ENCODE results near the gene SOS1.
"Not testable (repeated sequence)": the region's sequence is repeated elsewhere in the genome, so short reads cannot be mapped to it uniquely, and the experiment has no call there.

The SOS1 gene

DNA sequence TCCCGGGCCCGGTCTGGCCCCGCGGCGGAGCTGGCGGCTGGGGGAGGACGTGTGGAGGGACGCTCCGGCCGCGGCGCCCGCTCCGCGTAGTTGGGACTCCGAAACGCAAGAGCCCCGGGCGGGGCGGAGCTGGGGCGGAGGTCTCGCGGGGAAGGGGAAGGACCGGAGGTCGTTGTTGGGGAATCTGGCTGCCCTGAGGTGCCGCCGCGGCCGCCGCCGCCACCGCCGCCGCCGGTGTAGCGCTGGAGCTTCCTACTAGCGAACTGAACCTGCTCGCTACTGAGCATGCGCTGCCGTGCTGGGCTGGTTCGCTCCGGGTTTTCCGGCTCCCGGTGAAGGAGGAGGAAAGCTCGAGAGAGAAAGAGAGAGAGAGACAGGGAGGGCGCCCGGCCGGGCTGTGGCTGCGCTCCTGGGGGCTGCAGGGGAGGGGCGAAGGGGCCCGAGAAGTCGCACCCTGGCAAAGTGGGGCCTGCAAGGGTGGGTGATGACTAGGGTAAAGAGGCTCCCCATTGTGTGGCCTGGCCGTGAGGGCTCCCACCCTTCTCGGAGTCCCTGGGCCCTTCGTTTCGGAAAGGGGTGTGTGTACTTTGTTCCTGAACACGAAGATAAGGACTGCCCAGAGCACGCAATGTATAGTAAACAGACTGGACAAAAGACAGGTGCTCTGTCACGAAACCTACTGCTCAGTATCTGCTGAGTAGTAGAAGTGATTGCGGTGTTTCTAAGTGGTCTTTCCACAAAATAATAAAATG lies at the start of gene SOS1:
SOS1 (minus strand) TSS at position 281 of the 752 bp plus-strand sequence. CDS start 629 bp downstream, outside the sequence.
- peak; percentile 58 for DNase-seq (ENCODE audit: low read depth)
- peak within 1 kb of the TSS; percentile 60 for H3K4me3 ChIP-seq (ENCODE audit: low read depth, low read length)
- TF ChIP-seq, protein P1, sequence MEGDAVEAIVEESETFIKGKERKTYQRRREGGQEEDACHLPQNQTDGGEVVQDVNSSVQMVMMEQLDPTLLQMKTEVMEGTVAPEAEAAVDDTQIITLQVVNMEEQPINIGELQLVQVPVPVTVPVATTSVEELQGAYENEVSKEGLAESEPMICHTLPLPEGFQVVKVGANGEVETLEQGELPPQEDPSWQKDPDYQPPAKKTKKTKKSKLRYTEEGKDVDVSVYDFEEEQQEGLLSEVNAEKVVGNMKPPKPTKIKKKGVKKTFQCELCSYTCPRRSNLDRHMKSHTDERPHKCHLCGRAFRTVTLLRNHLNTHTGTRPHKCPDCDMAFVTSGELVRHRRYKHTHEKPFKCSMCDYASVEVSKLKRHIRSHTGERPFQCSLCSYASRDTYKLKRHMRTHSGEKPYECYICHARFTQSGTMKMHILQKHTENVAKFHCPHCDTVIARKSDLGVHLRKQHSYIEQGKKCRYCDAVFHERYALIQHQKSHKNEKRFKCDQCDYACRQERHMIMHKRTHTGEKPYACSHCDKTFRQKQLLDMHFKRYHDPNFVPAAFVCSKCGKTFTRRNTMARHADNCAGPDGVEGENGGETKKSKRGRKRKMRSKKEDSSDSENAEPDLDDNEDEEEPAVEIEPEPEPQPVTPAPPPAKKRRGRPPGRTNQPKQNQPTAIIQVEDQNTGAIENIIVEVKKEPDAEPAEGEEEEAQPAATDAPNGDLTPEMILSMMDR (IDR thresholded peaks at IDR 0.05; ENCODE audit: control insufficient read depth, extremely low read depth, insufficient read depth) = no peak

DNA sequence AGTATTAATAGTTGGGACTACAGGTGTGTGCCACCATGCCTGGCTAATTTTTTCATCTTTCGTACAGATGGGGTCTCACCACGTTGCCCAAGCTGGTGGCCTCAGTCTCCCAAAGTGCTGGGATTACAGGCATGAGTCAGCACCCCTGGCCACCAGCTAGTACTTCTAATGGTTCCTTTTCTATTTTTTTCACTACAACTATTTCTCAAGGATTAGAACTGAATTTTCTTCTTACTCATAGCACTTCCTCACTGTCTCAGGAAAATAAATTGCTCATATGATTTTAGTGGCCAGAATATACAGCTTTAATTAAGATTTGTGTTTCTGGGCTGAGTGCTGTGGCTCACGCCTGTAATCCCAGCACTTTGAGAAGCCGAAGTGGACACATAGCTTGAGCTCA lies 43.2 kb upstream of the SOS1 start:
- H3K4me3 ChIP-seq (ENCODE audit: low read depth, low read length) = no peak overlapping the region
- TF ChIP-seq, protein P1 (IDR thresholded peaks at IDR 0.05; ENCODE audit: control insufficient read depth, extremely low read depth, insufficient read depth) = no peak
- no peak for DNase-seq (ENCODE audit: low read depth)

DNA sequence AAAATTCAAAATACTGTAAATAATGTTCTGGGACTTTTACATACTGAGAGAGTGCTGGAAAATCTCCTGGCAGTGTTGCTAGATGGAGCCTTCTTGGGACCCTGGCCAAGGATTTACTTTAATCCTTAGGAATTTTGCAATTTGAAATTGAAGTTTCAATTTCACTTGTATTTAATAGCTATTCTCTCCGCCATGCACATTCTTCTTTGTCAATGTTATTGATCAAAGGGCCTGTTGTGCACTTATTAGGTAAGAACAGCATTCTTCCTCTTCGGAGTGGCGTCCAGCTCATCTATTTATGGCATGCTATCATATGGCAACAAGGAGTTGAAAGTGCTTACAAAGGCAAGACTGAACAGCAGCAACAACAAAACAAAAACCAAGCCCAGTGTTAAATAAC lies 40.1 kb upstream of the SOS1 start:
- DNase-seq (ENCODE audit: low read depth) = no peak

DNA sequence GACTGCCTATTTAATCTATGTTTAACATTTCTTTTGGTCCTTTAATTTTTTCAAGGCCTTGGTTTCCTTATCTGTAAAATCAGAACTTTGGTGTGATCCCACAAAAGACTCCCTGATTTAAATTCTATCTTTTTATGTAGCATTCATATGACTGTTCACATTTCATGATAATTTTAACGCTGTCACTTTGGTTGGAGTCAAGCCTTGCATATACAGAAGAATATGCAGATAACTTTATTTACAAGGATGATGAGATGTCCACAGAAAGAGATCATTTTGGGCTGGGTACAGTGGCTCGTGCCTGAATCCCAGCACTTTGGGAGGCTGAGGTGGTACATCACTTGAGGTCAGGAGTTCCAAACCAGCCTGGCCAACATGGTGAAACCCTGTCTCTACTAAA lies 38.4 kb upstream of the SOS1 start:
- TF ChIP-seq, protein P1 (IDR thresholded peaks at IDR 0.05; ENCODE audit: control insufficient read depth, extremely low read depth, insufficient read depth) = no peak
- no peak for DNase-seq (ENCODE audit: low read depth)
- no peak overlapping the region for H3K4me3 ChIP-seq (ENCODE audit: low read depth, low read length)

More for the DNA sequence above, 40.1 kb upstream of the SOS1 start:
- TF ChIP-seq, protein P1 (IDR thresholded peaks at IDR 0.05; ENCODE audit: control insufficient read depth, extremely low read depth, insufficient read depth) = no peak
- no peak overlapping the region for H3K4me3 ChIP-seq (ENCODE audit: low read depth, low read length)

DNA sequence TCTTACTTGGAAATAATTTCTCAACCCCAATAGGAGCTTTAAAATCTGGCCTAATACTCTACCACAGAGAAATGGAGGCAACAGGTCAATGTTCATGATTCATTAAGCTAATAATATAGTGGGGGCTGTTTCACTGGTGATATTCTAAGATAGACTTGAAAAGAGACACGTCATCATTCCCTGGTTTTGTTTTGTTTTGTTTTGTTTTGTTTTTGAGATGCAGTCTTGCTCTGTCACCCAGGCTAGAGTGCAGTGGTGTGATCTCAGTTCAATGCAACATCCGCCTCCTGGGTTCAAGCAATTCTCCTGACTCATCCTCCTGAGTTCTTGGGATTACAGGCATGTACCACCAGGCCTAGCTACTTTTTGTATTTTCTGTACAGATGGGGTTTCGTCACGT lies 37.5 kb upstream of the SOS1 start:
- TF ChIP-seq, protein P1 (IDR thresholded peaks at IDR 0.05; ENCODE audit: control insufficient read depth, extremely low read depth, insufficient read depth) = no peak
- H3K4me3 ChIP-seq (ENCODE audit: low read depth, low read length) = no peak overlapping the region
- no peak for DNase-seq (ENCODE audit: low read depth)

DNA sequence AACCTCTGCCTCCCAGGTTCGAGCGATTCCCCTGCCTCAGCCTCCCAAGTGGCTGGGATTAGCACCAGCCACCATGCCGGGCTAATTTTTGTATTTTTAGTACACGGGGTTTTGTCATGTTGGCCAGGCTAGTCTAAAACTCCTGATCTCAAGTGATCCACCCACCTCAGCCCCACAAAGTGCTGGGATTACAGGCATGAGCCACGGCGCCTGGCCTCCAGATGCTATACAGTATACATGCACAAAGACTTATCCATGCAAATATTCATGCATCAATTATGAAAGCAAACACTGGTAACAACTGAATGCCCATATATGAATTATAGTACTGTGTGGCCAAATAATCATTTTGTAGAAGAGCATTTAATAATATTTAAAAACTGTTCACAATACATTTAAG lies 36.0 kb upstream of the SOS1 start:
- H3K4me3 ChIP-seq (ENCODE audit: low read depth, low read length) = no peak overlapping the region
- no peak for DNase-seq (ENCODE audit: low read depth)
- TF ChIP-seq, protein P1 (IDR thresholded peaks at IDR 0.05; ENCODE audit: control insufficient read depth, extremely low read depth, insufficient read depth) = no peak

DNA sequence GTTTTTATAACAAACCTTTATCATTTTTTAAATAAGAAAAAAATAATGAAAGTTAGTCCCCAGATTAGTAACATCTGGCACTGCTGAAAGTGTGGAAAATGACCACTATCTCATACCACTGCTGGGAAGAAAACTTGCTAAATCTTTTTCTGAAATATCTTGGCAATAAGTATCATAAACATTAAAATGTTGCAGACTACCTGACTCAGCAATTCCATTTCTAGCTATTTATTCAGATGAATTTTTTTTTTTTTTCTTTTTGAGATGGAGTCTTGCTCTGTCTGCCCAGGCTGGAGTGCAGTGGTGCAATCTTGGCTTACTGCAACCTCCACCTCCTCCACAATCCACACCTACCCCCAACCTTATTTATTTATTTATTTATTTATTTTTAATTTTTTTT lies 35.3 kb upstream of the SOS1 start:
- TF ChIP-seq, protein P1 (IDR thresholded peaks at IDR 0.05; ENCODE audit: control insufficient read depth, extremely low read depth, insufficient read depth) = no peak
- H3K4me3 ChIP-seq (ENCODE audit: low read depth, low read length) = no peak overlapping the region
- DNase-seq (ENCODE audit: low read depth) = no peak

DNA sequence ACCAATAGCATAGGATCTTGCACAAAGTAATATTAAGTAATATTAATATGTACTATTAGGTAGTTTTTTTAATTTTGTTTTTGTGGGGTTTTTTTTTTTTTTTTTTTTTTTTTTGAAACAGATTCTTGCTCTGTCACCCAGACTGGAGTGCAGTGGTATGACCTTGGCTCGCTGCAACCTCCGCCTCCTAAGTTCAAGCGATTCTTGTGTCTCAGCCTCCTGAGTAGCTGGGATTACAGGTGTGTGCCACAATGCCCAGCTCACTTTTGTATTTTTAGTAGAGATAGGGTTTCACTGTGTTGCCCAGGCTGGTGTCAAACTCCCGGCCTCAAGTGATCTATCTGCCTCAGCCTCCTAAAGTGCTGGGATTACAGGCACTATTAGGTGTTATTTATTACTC lies 34.7 kb upstream of the SOS1 start:
- DNase-seq (ENCODE audit: low read depth); H3K4me3 ChIP-seq (ENCODE audit: low read depth, low read length): not testable (repeated sequence)

All from LNCaP clone FGC (cell line).